Neutrophil (primary cell): ENCODE data around the gene HOXA10.

Experiments used
- H3K27ac ChIP-seq: fragments of 200-600 bp; sonication (generic); 2 replicates; pipeline ENCODE4 v1.5.1; 2016; ENCODE audit warnings: mild to moderate bottlenecking, moderate library complexity
- H3K27me3 ChIP-seq: fragments of 200-600 bp; sonication (generic); 2 replicates; pipeline ENCODE4 v1.6.0; 2016; ENCODE audit warnings: mild to moderate bottlenecking
- H3K36me3 ChIP-seq: fragments of 200-600 bp; sonication (generic); 2 replicates; pipeline ENCODE4 v1.5.1; 2017
- H3K4me1 ChIP-seq, 2 experiments: fragments of 200-600 bp in 1 of 2; sonication (generic) in 1 of 2; 1 replicate in 1 of 2; 2 replicates in 1 of 2; pipeline versions ENCODE4 v1.5.1 to v1.6.1; 2013 to 2016; ENCODE audit warnings: low read depth in 1 of 2, low read length in 1 of 2, mild to moderate bottlenecking in 1 of 2, moderate library complexity in 1 of 2; ENCODE audit not compliant: control insufficient read depth in 1 of 2, insufficient read depth in 1 of 2
- H3K4me3 ChIP-seq, 2 experiments: fragments of 200-600 bp in 1 of 2; sonication (generic) in 1 of 2; 1 replicate in 1 of 2; 2 replicates in 1 of 2; pipeline ENCODE4 v1.5.1; 2013 to 2016; ENCODE audit warnings: low read depth in 1 of 2, low read length in 1 of 2, mild to moderate bottlenecking in 1 of 2, moderate library complexity in 1 of 2
- H3K9me3 ChIP-seq: fragments of 200-600 bp; sonication (generic); 2 replicates; pipeline ENCODE4 v1.5.1; 2016
- TF ChIP-seq, protein P1 (sequence below): fragments of 200-600 bp; sonication (generic); IDR thresholded peaks from 2 replicates; pipeline ENCODE4 v1.5.1; 2016; ENCODE audit warnings: antibody characterized with exemption

Gene HOXA10

GRCh38 chr7:27154901-27155815, 19.0 kb downstream of the HOXA10 start:
- Histone ChIP-seq H3K36me3 (no peaks in the 10 kb centered on the region), H3K9me3 (no peaks in the 10 kb centered on the region), H3K27ac (no peak overlapping the region), H3K4me3 (peak overlapping the region in 1 of 2 experiments; percentile 25), H3K4me1 (peaks cover 44 to 71% of the 10 kb centered on the region in 2 experiments), H3K27me3 (peaks cover 100% of the 10 kb centered on the region)
- TF ChIP-seq, protein P1, sequence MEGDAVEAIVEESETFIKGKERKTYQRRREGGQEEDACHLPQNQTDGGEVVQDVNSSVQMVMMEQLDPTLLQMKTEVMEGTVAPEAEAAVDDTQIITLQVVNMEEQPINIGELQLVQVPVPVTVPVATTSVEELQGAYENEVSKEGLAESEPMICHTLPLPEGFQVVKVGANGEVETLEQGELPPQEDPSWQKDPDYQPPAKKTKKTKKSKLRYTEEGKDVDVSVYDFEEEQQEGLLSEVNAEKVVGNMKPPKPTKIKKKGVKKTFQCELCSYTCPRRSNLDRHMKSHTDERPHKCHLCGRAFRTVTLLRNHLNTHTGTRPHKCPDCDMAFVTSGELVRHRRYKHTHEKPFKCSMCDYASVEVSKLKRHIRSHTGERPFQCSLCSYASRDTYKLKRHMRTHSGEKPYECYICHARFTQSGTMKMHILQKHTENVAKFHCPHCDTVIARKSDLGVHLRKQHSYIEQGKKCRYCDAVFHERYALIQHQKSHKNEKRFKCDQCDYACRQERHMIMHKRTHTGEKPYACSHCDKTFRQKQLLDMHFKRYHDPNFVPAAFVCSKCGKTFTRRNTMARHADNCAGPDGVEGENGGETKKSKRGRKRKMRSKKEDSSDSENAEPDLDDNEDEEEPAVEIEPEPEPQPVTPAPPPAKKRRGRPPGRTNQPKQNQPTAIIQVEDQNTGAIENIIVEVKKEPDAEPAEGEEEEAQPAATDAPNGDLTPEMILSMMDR: no peak

DNA sequence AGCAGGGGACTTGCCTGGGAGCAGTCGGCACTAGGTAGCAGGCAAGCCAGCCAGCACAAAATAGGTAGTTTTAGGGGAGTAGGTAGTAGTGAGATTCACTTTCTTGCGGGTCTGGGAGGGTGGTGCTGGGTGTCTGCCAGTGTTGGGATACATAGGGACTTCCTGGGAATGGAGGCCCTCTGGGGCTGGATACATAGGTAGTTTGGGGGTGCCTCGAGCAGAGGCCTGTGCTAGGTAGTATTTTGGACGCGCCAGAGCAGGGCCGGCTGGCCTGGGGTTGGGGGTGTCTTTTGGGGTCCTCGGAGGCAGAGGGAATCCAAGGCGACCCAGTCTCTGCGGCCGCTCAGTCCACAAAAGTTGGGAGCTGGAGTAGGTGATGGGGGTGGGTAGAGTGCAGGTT, 19.8 kb downstream of the HOXA10 start:
- Histone ChIP-seq H3K9me3 (no peaks in the 10 kb centered on the region), H3K4me1 (peaks cover 39 to 64% of the 10 kb centered on the region in 2 experiments), H3K4me3 (no peak overlapping the region), H3K36me3 (no peaks in the 10 kb centered on the region), H3K27ac (no peak overlapping the region), H3K27me3 (peaks cover 100% of the 10 kb centered on the region)
- TF ChIP-seq, protein P1: no peak

DNA sequence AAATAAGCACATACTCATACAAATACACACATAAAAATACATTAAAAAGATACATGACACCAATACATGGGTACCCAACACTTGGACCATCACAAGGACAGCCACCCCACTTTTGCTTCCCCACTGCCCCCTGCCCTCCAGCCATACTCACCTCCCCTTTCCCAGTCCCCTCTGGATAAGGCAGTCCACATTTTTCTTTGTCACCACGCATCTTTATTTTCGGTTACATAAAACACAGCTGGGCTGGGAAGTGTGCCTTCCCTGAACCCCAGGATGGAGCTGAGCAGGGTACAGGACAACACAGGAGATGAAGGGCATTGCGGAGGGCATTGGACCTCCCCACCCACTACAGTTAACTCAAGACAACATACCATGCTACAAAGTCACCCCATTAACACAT, 20.6 kb downstream of the HOXA10 start:
- TF ChIP-seq, protein P1: no peak
- Histone ChIP-seq H3K4me3 (no peak overlapping the region), H3K4me1 (peaks cover 39 to 59% of the 10 kb centered on the region in 2 experiments), H3K27me3 (peaks cover 100% of the 10 kb centered on the region), H3K36me3 (no peaks in the 10 kb centered on the region), H3K27ac (no peak overlapping the region), H3K9me3 (no peaks in the 10 kb centered on the region)

GRCh38 chr7:27152816-27153442, 21.2 kb downstream of the HOXA10 start:
- peaks cover 44 to 60% of the 10 kb centered on the region in 2 experiments for H3K4me1 ChIP-seq
- no peak overlapping the region for H3K27ac ChIP-seq
- peaks cover 100% of the 10 kb centered on the region for H3K27me3 ChIP-seq
- no peaks in the 10 kb centered on the region for H3K36me3 ChIP-seq
- TF ChIP-seq, protein P1: no peak
- peak overlapping the region in 1 of 2 experiments; percentile 17 for H3K4me3 ChIP-seq
- no peaks in the 10 kb centered on the region for H3K9me3 ChIP-seq

GRCh38 chr7:27151931-27152815, 21.9 kb downstream of the HOXA10 start, which contains the start of gene HOXA3:
Gene HOXA3, minus strand, starts transcription at chr7:27152583. Its CDS starts 41,943 bp downstream, at chr7:27110640.
- Histone ChIP-seq H3K27me3 (peaks cover 100% of the 10 kb centered on the region), H3K4me3 (peak within 1 kb of the TSS in 1 of 2 experiments; percentile 62)

More at GRCh38 chr7:27151931-27152815, 21.9 kb downstream of the HOXA10 start, which contains the start of gene HOXA3:
- peaks cover 48 to 63% of the 10 kb centered on the region in 2 experiments for H3K4me1 ChIP-seq
- H3K9me3 ChIP-seq: no peaks in the 10 kb centered on the region
- TF ChIP-seq, protein P1: no peak
- H3K27ac ChIP-seq: no peak within 1 kb of the TSS
- H3K36me3 ChIP-seq: no peaks in the 10 kb centered on the region
